HCT116 (cell line): ENCODE data around the gene USP24. TPM values are rescaled to one million over a fixed set of nuclear protein-coding genes. Genes with fewer than 3 reads are reported as not detected.

Experiments used
- ATAC-seq: fragments of 200-7000 bp; cut with Tn5 transposase; 2 replicates; pipeline ENCODE4 v1.9.1; 2020; ENCODE audit warnings: mild to moderate bottlenecking, moderate library complexity
- BruUV-seq: library from RNA; stranded (reverse); fragments of 400-500 nt; replicated peaks from 2 replicates; lab custom pipeline; 2021; lab: Mats Ljungman, UMichigan
- CTCF ChIA-PET: fragments of 300-600 bp; sonication (Branson Sonifier 250); formaldehyde crosslinking; loops from one replicate; lab custom pipeline; 2021; ENCODE audit warnings: antibody characterized with exemption; lab: Charles Lee
- POLR2A ChIA-PET: fragments of 300-600, 350-600 bp; sonication (Branson Sonifier 250); formaldehyde crosslinking; loops from one replicate; lab custom pipeline; 2021; ENCODE audit warnings: antibody characterized with exemption; lab: Charles Lee
- RAD21 ChIA-PET, 2 experiments: fragments of 300-600 bp; sonication (Branson Sonifier 250); formaldehyde crosslinking; loops; one replicate each; lab custom pipeline; 2023; ENCODE audit warnings: low total read pairs in 2 of 2; ENCODE audit not compliant: uncharacterized antibody in 2 of 2, unreplicated experiment in 2 of 2, low non-redundant PET in 1 of 2; lab: Charles Lee
- DNase-seq: peaks from one replicate; pipeline ENCODE4 v3.0.0-alpha.2; 2010; ENCODE audit warnings: low read depth, low spot score
- H2AFZ ChIP-seq: fragments of 200-600 bp; shearing (Covaris generic), sonication (generic); 2 replicates; pipeline ENCODE4 v1.6.1; 2017; ENCODE audit warnings: low read depth, mixed run types, mixed read lengths, antibody characterized with exemption, low read length; ENCODE audit not compliant: poor library complexity, severe bottlenecking
- H3K27ac ChIP-seq: 2 replicates; pipeline ENCODE4 v1.5.1; 2012; ENCODE audit warnings: low read depth, low read length
- H3K27me3 ChIP-seq: fragments of 200-600 bp; sonication (generic); 2 replicates; pipeline ENCODE4 v1.6.1; 2016; ENCODE audit warnings: mixed run types, low read length, mixed read lengths; ENCODE audit not compliant: insufficient read depth
- H3K36me3 ChIP-seq, 2 experiments: fragments of 200-500 bp in 1 of 2; fragments of 200-600 bp in 1 of 2; sonication (Bioruptor generic) in 1 of 2; sonication (generic) in 1 of 2; 2 replicates each; pipeline versions ENCODE4 v1.5.1 to v1.6.1; 2014 to 2016; ENCODE audit warnings: low read length in 2 of 2, inconsistent platforms in 1 of 2, mixed read lengths in 1 of 2, mixed run types in 1 of 2; ENCODE audit not compliant: insufficient read depth in 2 of 2, control insufficient read depth in 1 of 2
- H3K4me1 ChIP-seq, 2 experiments: fragments of 200-600 bp in 1 of 2; sonication (generic) in 1 of 2; 2 replicates each; pipeline versions ENCODE4 v1.5.1 to v1.6.1; 2012 to 2017; ENCODE audit warnings: low read length in 2 of 2, inconsistent platforms in 1 of 2, mild to moderate bottlenecking in 1 of 2, mixed read lengths in 1 of 2, mixed run types in 1 of 2, moderate library complexity in 1 of 2; ENCODE audit not compliant: insufficient read depth in 2 of 2, control insufficient read depth in 1 of 2
- H3K4me2 ChIP-seq: fragments of 200-600 bp; sonication (generic); 2 replicates; pipeline ENCODE4 v1.6.1; 2017; ENCODE audit warnings: mixed run types, low read length, mixed read lengths
- H3K4me3 ChIP-seq, 2 experiments: fragments of 200-600 bp in 1 of 2; sonication (generic) in 1 of 2; replicated peaks in 1 of 2; 2 replicates each; pipeline ENCODE4 v1.5.1; 2011 to 2016; ENCODE audit warnings: low read length in 2 of 2, control low read depth in 1 of 2, low read depth in 1 of 2, mild to moderate bottlenecking in 1 of 2, mixed read lengths in 1 of 2, mixed run types in 1 of 2
- H3K79me2 ChIP-seq: fragments of 200-600 bp; sonication (generic); 2 replicates; pipeline ENCODE4 v1.6.1; 2017; ENCODE audit warnings: mild to moderate bottlenecking, mixed run types, low read length, moderate library complexity, mixed read lengths; ENCODE audit not compliant: insufficient read depth
- H3K9ac ChIP-seq: fragments of 200-600 bp; sonication (generic); 2 replicates; pipeline ENCODE4 v1.6.1; 2016; ENCODE audit warnings: low read length, mixed read lengths
- H3K9me2 ChIP-seq: fragments of 200-600 bp; sonication (generic), shearing (Covaris generic); 2 replicates; pipeline ENCODE4 v1.6.1; 2017; ENCODE audit warnings: mixed run types, mild to moderate bottlenecking, moderate library complexity; ENCODE audit not compliant: insufficient read depth
- H3K9me3 ChIP-seq, 2 experiments: fragments of 200-500 bp in 1 of 2; fragments of 200-600 bp in 1 of 2; sonication (Bioruptor generic) in 1 of 2; sonication (generic) in 1 of 2; 2 replicates each; pipeline ENCODE4 v1.6.1; 2014 to 2017; ENCODE audit warnings: low read length in 2 of 2, mixed read lengths in 2 of 2, inconsistent platforms in 1 of 2, low read depth in 1 of 2, mild to moderate bottlenecking in 1 of 2, mixed run types in 1 of 2, moderate library complexity in 1 of 2; ENCODE audit not compliant: control insufficient read depth in 1 of 2, insufficient read depth in 1 of 2
- H4K20me1 ChIP-seq: fragments of 200-600 bp; sonication (generic), shearing (Covaris generic); 2 replicates; pipeline ENCODE4 v1.6.1; 2017; ENCODE audit warnings: mixed run types, mild to moderate bottlenecking, moderate library complexity; ENCODE audit not compliant: insufficient read depth
- CBX3 ChIP-seq: IDR thresholded peaks from 2 replicates; pipeline ENCODE4 v1.6.1; 2012; ENCODE audit warnings: low read depth
- ELF1 ChIP-seq: IDR thresholded peaks from 2 replicates; pipeline ENCODE4 v1.6.1; 2012; ENCODE audit warnings: low read depth, borderline replicate concordance
- EZH2phosphoT487 ChIP-seq: fragments of 200-600 bp; IDR thresholded peaks from 2 replicates; pipeline ENCODE4 v1.6.1; 2018; ENCODE audit warnings: antibody characterized with exemption, borderline replicate concordance
- FOSL1 ChIP-seq: IDR thresholded peaks from 2 replicates; pipeline ENCODE4 v1.6.1; 2012; ENCODE audit warnings: low read depth
- JUND ChIP-seq: IDR thresholded peaks from 2 replicates; pipeline ENCODE4 v1.6.1; 2012
- POLR2AphosphoS5 ChIP-seq: IDR thresholded peaks from 2 replicates; pipeline ENCODE4 v1.6.1; 2011; ENCODE audit warnings: mild to moderate bottlenecking, low read depth, low read length, moderate library complexity
- RAD21 ChIP-seq: IDR thresholded peaks from 2 replicates; pipeline ENCODE4 v1.6.1; 2012; ENCODE audit warnings: low read depth, mild to moderate bottlenecking
- REST ChIP-seq: IDR thresholded peaks from 2 replicates; pipeline ENCODE4 v1.6.1; 2012; ENCODE audit warnings: low read depth
- SIN3A ChIP-seq: IDR thresholded peaks from 2 replicates; pipeline ENCODE4 v1.6.1; 2012; ENCODE audit warnings: low read depth
- SRF ChIP-seq: IDR thresholded peaks from 2 replicates; pipeline ENCODE4 v1.6.1; 2012; ENCODE audit warnings: low read depth
- YY1 ChIP-seq: IDR thresholded peaks from 2 replicates; pipeline ENCODE4 v1.6.1; 2011; ENCODE audit warnings: low read length, low read depth, moderate library complexity, mild to moderate bottlenecking; ENCODE audit not compliant: insufficient replicate concordance; ENCODE audit errors: extremely low read depth
- ZFX ChIP-seq: fragments of 450-650 bp; IDR thresholded peaks from 2 replicates; pipeline ENCODE4 v1.6.1; 2017
- intact Hi-C: fragments of 100-400 bp; cut with micrococcal nuclease; formaldehyde crosslinking; loops from 2 replicates; pipeline ENCODE4 v1.10.0; 2022
- total RNA-seq: library from RNA; stranded (reverse); gene quantifications from one replicate; pipeline ENCODE4 v1.2.1, GENCODE V29; 2021; ENCODE audit not compliant: unreplicated experiment
- TF ChIP-seq, protein P1 (sequence below): IDR thresholded peaks from 2 replicates; pipeline ENCODE4 v1.6.1; 2012
- TF ChIP-seq, protein P2 (sequence below): IDR thresholded peaks from 2 replicates; pipeline ENCODE4 v1.6.1; 2011; ENCODE audit warnings: mild to moderate bottlenecking, low read length, moderate library complexity; ENCODE audit not compliant: insufficient replicate concordance; ENCODE audit errors: extremely low read depth

USP24 gene
- total RNA-seq, 1 experiment from 2014 or later, result 34.2 TPM

GRCh38 chr1:55055084-55055882 is 159.9 kb downstream of the USP24 start:
- 0 out of 2 replicates have a peak, but pooled peaks have one; percentile 16 for ATAC-seq
- TF ChIP-seq CBX3 (no peak), JUND (no peak), REST (no peak)
- TF ChIP-seq, protein P1, sequence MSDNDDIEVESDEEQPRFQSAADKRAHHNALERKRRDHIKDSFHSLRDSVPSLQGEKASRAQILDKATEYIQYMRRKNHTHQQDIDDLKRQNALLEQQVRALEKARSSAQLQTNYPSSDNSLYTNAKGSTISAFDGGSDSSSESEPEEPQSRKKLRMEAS, result no peak
- TF ChIP-seq, all 23 proteins: peak for 0
- Histone ChIP-seq H3K9me3 (no peaks in the 10 kb centered on the region), H3K4me3 (no peak overlapping the region), H4K20me1 (no peaks in the 10 kb centered on the region), H3K4me1 (no peaks in the 10 kb centered on the region), H3K9ac (no peak overlapping the region), H3K27ac (no peak overlapping the region), H2AFZ (no peak overlapping the region), H3K27me3 (no peaks in the 10 kb centered on the region), H3K9me2 (no peaks in the 10 kb centered on the region), H3K36me3 (peaks cover 0 to 13% of the 10 kb centered on the region in 2 experiments; a peak in 2 of 4 replicates), H3K4me2 (no peak overlapping the region), H3K79me2 (no peaks in the 10 kb centered on the region)
- ChIA-PET RAD21 (no interaction called here), POLR2A (no interaction called here), CTCF (no interaction called here)
- intact Hi-C loops, result no loop called here
- no TSS peak for BruUV-seq
- DNase-seq, result no peak

DNA sequence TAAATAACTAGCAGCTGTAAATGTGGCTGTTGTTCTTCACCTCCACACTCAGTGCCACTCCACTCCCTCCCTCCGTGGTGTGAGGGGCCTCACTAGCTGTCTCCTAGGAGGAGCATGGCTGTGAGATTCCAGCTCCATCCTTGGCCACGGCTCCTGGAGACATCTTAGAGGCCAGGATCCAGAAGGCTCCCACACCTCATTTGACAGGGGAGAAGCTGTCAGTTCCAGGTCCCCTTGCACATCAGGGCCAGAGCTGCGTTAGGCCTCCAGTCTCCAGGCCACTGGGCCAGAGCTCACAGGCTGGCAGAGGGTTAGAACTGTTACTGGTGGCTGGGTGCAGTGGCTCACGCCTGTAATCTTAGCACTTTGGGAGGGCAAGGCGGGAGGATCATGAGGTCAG is 160.8 kb downstream of the USP24 start:
- Histone ChIP-seq H3K4me3 (no peak overlapping the region), H3K79me2 (no peaks in the 10 kb centered on the region), H3K9ac (no peak overlapping the region), H3K9me3 (no peaks in the 10 kb centered on the region), H3K4me2 (no peak overlapping the region), H3K27me3 (no peaks in the 10 kb centered on the region), H3K9me2 (no peaks in the 10 kb centered on the region), H3K4me1 (no peaks in the 10 kb centered on the region), H3K27ac (no peak overlapping the region), H3K36me3 (peaks cover 0 to 11% of the 10 kb centered on the region in 2 experiments; a peak in 2 of 4 replicates), H4K20me1 (no peaks in the 10 kb centered on the region), H2AFZ (no peak overlapping the region)
- ChIA-PET RAD21 (no interaction called here), CTCF (no interaction called here), POLR2A (no interaction called here)
- DNase-seq (no peak), ATAC-seq (no peak)
- intact Hi-C loops, result no loop called here
- BruUV-seq, result no TSS peak
- no peak for TF ChIP-seq POLR2AphosphoS5
- no peak for TF ChIP-seq YY1
- TF ChIP-seq ZFX, result no peak
- TF ChIP-seq, protein P2, sequence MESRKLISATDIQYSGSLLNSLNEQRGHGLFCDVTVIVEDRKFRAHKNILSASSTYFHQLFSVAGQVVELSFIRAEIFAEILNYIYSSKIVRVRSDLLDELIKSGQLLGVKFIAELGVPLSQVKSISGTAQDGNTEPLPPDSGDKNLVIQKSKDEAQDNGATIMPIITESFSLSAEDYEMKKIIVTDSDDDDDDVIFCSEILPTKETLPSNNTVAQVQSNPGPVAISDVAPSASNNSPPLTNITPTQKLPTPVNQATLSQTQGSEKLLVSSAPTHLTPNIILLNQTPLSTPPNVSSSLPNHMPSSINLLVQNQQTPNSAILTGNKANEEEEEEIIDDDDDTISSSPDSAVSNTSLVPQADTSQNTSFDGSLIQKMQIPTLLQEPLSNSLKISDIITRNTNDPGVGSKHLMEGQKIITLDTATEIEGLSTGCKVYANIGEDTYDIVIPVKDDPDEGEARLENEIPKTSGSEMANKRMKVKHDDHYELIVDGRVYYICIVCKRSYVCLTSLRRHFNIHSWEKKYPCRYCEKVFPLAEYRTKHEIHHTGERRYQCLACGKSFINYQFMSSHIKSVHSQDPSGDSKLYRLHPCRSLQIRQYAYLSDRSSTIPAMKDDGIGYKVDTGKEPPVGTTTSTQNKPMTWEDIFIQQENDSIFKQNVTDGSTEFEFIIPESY, result no peak
- no peak for TF ChIP-seq RAD21
- no peak for TF ChIP-seq SRF
- no peak for TF ChIP-seq EZH2phosphoT487
- no peak for TF ChIP-seq ELF1
- TF ChIP-seq FOSL1, result no peak
- TF ChIP-seq, protein P1, result no peak
- TF ChIP-seq SIN3A, result no peak
